ENCODE data around the gene DAZ4.
"Not testable (repeated sequence)": the region's sequence is repeated elsewhere in the genome, so short reads cannot be mapped to it uniquely, and the experiment has no call there.

The DAZ4 gene, protein sequence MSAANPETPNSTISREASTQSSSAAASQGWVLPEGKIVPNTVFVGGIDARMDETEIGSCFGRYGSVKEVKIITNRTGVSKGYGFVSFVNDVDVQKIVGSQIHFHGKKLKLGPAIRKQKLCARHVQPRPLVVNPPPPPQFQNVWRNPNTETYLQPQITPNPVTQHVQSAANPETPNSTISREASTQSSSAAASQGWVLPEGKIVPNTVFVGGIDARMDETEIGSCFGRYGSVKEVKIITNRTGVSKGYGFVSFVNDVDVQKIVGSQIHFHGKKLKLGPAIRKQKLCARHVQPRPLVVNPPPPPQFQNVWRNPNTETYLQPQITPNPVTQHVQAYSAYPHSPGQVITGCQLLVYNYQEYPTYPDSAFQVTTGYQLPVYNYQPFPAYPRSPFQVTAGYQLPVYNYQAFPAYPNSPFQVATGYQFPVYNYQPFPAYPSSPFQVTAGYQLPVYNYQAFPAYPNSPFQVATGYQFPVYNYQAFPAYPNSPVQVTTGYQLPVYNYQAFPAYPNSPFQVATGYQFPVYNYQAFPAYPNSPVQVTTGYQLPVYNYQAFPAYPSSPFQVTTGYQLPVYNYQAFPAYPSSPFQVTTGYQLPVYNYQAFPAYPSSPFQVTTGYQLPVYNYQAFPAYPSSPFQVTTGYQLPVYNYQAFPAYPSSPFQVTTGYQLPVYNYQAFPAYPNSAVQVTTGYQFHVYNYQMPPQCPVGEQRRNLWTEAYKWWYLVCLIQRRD

DNA sequence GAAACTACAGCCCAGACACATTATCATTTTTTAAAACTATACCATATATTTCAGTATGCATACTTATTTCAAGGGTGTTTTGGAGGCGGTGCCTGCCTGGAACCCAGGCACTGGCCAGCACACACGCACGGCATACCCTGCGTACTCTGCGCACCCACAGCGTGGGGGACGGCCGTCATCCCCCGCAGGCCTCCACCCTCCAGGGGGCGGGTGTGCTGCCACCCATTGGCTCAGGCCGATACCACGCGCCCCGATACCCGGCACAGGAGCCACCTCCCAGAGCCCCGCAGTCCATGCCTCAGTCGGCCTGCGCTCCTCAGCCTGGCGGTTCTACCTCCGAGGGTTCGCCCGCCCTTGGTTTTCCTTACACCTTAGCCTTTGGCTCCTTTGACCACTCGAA, at the start of gene DAZ4:
DAZ4 (plus strand) TSS at position 301 of the 400 bp plus-strand sequence. CDS start 208 bp downstream, outside the sequence.
- DNase-seq (ENCODE audit: low read depth, low spot score), result not testable (repeated sequence)

DNA sequence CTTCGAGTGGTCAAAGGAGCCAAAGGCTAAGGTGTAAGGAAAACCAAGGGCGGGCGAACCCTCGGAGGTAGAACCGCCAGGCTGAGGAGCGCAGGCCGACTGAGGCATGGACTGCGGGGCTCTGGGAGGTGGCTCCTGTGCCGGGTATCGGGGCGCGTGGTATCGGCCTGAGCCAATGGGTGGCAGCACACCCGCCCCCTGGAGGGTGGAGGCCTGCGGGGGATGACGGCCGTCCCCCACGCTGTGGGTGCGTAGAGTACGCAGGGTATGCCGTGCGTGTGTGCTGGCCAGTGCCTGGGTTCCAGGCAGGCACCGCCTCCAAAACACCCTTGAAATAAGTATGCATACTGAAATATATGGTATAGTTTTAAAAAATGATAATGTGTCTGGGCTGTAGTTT, 20.4 kb upstream of the DAZ4 start, which contains the start of gene DAZ3:
DAZ3 (minus strand) TSS at position 101 of the 400 bp plus-strand sequence. CDS start 208 bp downstream, outside the sequence.
- not testable (repeated sequence) for DNase-seq (ENCODE audit: low read depth, low spot score)

DNA sequence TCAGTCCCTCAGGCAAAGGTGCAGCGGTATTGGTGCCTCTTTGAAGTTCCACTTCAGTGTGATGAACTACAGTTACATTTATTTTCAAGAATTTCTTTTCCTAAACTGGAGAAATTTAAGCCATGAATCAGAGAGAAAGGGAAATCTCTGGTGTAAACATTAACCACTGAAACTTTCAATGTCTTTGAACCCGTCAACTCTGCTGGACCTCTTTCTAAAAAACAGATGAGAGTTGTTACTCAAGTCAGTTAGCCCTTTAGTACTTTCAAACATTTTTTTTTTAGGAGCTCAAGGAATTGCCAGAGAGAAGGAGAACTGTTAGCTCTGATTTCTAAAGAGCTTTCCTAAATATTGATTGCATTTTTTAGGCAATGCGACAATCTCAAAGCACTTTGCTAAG, 11.9 kb upstream of the DAZ4 start:
- not testable (repeated sequence) for DNase-seq (ENCODE audit: low read depth, low spot score)

DNA sequence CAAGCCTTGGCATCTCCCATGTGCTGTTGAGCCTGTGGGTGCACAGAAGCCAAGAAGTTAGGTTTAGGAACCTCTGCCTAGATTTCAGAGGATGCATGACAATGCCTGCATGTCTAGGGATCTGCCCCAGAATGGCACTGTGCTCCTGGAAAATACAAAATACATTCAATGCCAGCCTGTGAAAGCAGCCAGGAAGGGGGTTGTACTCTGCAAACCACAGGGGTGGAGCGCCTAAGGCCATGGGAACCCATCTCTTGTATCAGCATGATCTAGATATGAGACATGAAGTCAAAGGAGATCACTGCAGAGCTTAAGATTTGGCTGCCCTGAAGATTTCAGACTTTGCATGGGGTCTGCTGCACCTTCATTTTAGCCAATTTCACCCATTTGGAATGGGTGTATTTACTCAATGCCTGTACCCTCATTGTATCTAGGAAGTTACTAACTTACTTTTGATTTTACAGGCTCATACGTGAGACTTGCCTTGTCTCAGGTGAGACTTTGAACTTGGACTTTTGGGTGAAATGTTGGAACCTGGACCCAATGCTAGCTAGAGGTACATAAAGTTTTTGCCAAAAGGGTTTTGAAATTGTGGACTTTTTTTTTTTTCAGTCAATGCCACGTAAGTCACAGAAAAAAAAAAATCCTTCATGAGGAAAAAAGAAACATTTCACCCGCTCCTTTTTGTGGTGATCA, 9.4 kb upstream of the DAZ4 start:
- not testable (repeated sequence) for DNase-seq (ENCODE audit: low read depth, low spot score)

DNA sequence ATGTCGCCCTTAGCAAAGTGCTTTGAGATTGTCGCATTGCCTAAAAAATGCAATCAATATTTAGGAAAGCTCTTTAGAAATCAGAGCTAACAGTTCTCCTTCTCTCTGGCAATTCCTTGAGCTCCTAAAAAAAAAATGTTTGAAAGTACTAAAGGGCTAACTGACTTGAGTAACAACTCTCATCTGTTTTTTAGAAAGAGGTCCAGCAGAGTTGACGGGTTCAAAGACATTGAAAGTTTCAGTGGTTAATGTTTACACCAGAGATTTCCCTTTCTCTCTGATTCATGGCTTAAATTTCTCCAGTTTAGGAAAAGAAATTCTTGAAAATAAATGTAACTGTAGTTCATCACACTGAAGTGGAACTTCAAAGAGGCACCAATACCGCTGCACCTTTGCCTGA, 8.7 kb upstream of the DAZ4 start:
- DNase-seq (ENCODE audit: low read depth, low spot score), result not testable (repeated sequence)

All from ELF-1 (cell line).